ENCODE data around the gene TMEM245. TPM values are rescaled to one million over a fixed set of nuclear protein-coding genes. Genes with fewer than 3 reads are reported as not detected.
A peak's percentile ranks its signal among the peaks of the same experiment; 100 is the strongest.

The TMEM245 gene
- polyA plus RNA-seq, 12 donors: 31.1 to 276 (median 48.3) TPM

- DNase-seq: no peak
Observed at GRCh38 chr9:109031241-109031640, 88.5 kb downstream of the TMEM245 start.

- DNase-seq: no peak
Observed at GRCh38 chr9:109030426-109030825, 89.3 kb downstream of the TMEM245 start.

GRCh38 chr9:109028457-109028856 lies 91.3 kb downstream of the TMEM245 start:
- no peak for DNase-seq

- DNase-seq: no peak
Observed at GRCh38 chr9:109027176-109027575, 92.6 kb downstream of the TMEM245 start.

GRCh38 chr9:109026306-109026705 lies 93.4 kb downstream of the TMEM245 start:
- no peak for DNase-seq

- DNase-seq: no peak
Observed at GRCh38 chr9:109022873-109023272, 96.9 kb downstream of the TMEM245 start.

- DNase-seq: no peak
Observed at GRCh38 chr9:109020581-109021511, 98.9 kb downstream of the TMEM245 start.

- no peak for DNase-seq
Observed at GRCh38 chr9:109020113-109020512, 99.6 kb downstream of the TMEM245 start.

- DNase-seq: no peak
Observed at GRCh38 chr9:109019420-109019819, 100.3 kb downstream of the TMEM245 start.

GRCh38 chr9:109017493-109017892 lies 102.3 kb downstream of the TMEM245 start:
- no peak for DNase-seq

- DNase-seq: no peak
Observed at GRCh38 chr9:109017061-109017460, 102.7 kb downstream of the TMEM245 start.

GRCh38 chr9:109016132-109016531 lies 103.6 kb downstream of the TMEM245 start:
- DNase-seq: no peak

GRCh38 chr9:109014608-109015280 lies 105.0 kb downstream of the TMEM245 start:
- DNase-seq: no peak

- peak; percentile 47 for DNase-seq
Observed at GRCh38 chr9:109013679-109014607, 105.8 kb downstream of the TMEM245 start.

GRCh38 chr9:109012876-109013678 lies 106.7 kb downstream of the TMEM245 start, which contains the start of gene CTNNAL1:
CTNNAL1 (minus strand) TSS chr9:109013499; CDS start chr9:109013442, 57 bp downstream.
- peak; percentile 92 for DNase-seq

- DNase-seq: peak; percentile 65
Observed at GRCh38 chr9:109012009-109012875, 107.5 kb downstream of the TMEM245 start.

GRCh38 chr9:109011231-109011671 lies 108.5 kb downstream of the TMEM245 start:
- DNase-seq: no peak

GRCh38 chr9:109010746-109011145 lies 109.0 kb downstream of the TMEM245 start:
- no peak for DNase-seq

GRCh38 chr9:109005678-109006077 lies 114.1 kb downstream of the TMEM245 start:
- DNase-seq: no peak

- no peak for DNase-seq
Observed at GRCh38 chr9:109003116-109003515, 116.6 kb downstream of the TMEM245 start.

Measured in muscle of arm (tissue), 12 donors.